HCT116 (cell line): ENCODE data around the gene MAFG. TPM values are rescaled to one million over a fixed set of nuclear protein-coding genes. Genes with fewer than 3 reads are reported as not detected.
A peak's percentile ranks its signal among the peaks of the same experiment; 100 is the strongest.

Source experiments
- ATAC-seq: fragments of 200-7000 bp; cut with Tn5 transposase; 2 replicates; pipeline ENCODE4 v1.9.1; 2020; ENCODE audit warnings: mild to moderate bottlenecking, moderate library complexity
- BruUV-seq: library from RNA; stranded (reverse); fragments of 400-500 nt; replicated peaks from 2 replicates; lab custom pipeline; 2021; lab: Mats Ljungman, UMichigan
- CTCF ChIA-PET: fragments of 300-600 bp; sonication (Branson Sonifier 250); formaldehyde crosslinking; loops from one replicate; lab custom pipeline; 2021; ENCODE audit warnings: antibody characterized with exemption; lab: Charles Lee
- POLR2A ChIA-PET: fragments of 300-600, 350-600 bp; sonication (Branson Sonifier 250); formaldehyde crosslinking; loops from one replicate; lab custom pipeline; 2021; ENCODE audit warnings: antibody characterized with exemption; lab: Charles Lee
- RAD21 ChIA-PET, 2 experiments: fragments of 300-600 bp; sonication (Branson Sonifier 250); formaldehyde crosslinking; loops; one replicate each; lab custom pipeline; 2023; ENCODE audit warnings: low total read pairs in 2 of 2; ENCODE audit not compliant: uncharacterized antibody in 2 of 2, unreplicated experiment in 2 of 2, low non-redundant PET in 1 of 2; lab: Charles Lee
- DNase-seq: peaks from one replicate; pipeline ENCODE4 v3.0.0-alpha.2; 2010; ENCODE audit warnings: low read depth, low spot score
- H2AFZ ChIP-seq: fragments of 200-600 bp; shearing (Covaris generic), sonication (generic); 2 replicates; pipeline ENCODE4 v1.6.1; 2017; ENCODE audit warnings: low read depth, mixed run types, mixed read lengths, antibody characterized with exemption, low read length; ENCODE audit not compliant: poor library complexity, severe bottlenecking
- H3K27ac ChIP-seq: 2 replicates; pipeline ENCODE4 v1.5.1; 2012; ENCODE audit warnings: low read depth, low read length
- H3K27me3 ChIP-seq: fragments of 200-600 bp; sonication (generic); 2 replicates; pipeline ENCODE4 v1.6.1; 2016; ENCODE audit warnings: mixed run types, low read length, mixed read lengths; ENCODE audit not compliant: insufficient read depth
- H3K36me3 ChIP-seq, 2 experiments: fragments of 200-500 bp in 1 of 2; fragments of 200-600 bp in 1 of 2; sonication (Bioruptor generic) in 1 of 2; sonication (generic) in 1 of 2; 2 replicates each; pipeline versions ENCODE4 v1.5.1 to v1.6.1; 2014 to 2016; ENCODE audit warnings: low read length in 2 of 2, inconsistent platforms in 1 of 2, mixed read lengths in 1 of 2, mixed run types in 1 of 2; ENCODE audit not compliant: insufficient read depth in 2 of 2, control insufficient read depth in 1 of 2
- H3K4me1 ChIP-seq, 2 experiments: fragments of 200-600 bp in 1 of 2; sonication (generic) in 1 of 2; 2 replicates each; pipeline versions ENCODE4 v1.5.1 to v1.6.1; 2012 to 2017; ENCODE audit warnings: low read length in 2 of 2, inconsistent platforms in 1 of 2, mild to moderate bottlenecking in 1 of 2, mixed read lengths in 1 of 2, mixed run types in 1 of 2, moderate library complexity in 1 of 2; ENCODE audit not compliant: insufficient read depth in 2 of 2, control insufficient read depth in 1 of 2
- H3K4me2 ChIP-seq: fragments of 200-600 bp; sonication (generic); 2 replicates; pipeline ENCODE4 v1.6.1; 2017; ENCODE audit warnings: mixed run types, low read length, mixed read lengths
- H3K4me3 ChIP-seq, 2 experiments: fragments of 200-600 bp in 1 of 2; sonication (generic) in 1 of 2; replicated peaks in 1 of 2; 2 replicates each; pipeline ENCODE4 v1.5.1; 2011 to 2016; ENCODE audit warnings: low read length in 2 of 2, control low read depth in 1 of 2, low read depth in 1 of 2, mild to moderate bottlenecking in 1 of 2, mixed read lengths in 1 of 2, mixed run types in 1 of 2
- H3K79me2 ChIP-seq: fragments of 200-600 bp; sonication (generic); 2 replicates; pipeline ENCODE4 v1.6.1; 2017; ENCODE audit warnings: mild to moderate bottlenecking, mixed run types, low read length, moderate library complexity, mixed read lengths; ENCODE audit not compliant: insufficient read depth
- H3K9ac ChIP-seq: fragments of 200-600 bp; sonication (generic); 2 replicates; pipeline ENCODE4 v1.6.1; 2016; ENCODE audit warnings: low read length, mixed read lengths
- H3K9me2 ChIP-seq: fragments of 200-600 bp; sonication (generic), shearing (Covaris generic); 2 replicates; pipeline ENCODE4 v1.6.1; 2017; ENCODE audit warnings: mixed run types, mild to moderate bottlenecking, moderate library complexity; ENCODE audit not compliant: insufficient read depth
- H3K9me3 ChIP-seq, 2 experiments: fragments of 200-500 bp in 1 of 2; fragments of 200-600 bp in 1 of 2; sonication (Bioruptor generic) in 1 of 2; sonication (generic) in 1 of 2; 2 replicates each; pipeline ENCODE4 v1.6.1; 2014 to 2017; ENCODE audit warnings: low read length in 2 of 2, mixed read lengths in 2 of 2, inconsistent platforms in 1 of 2, low read depth in 1 of 2, mild to moderate bottlenecking in 1 of 2, mixed run types in 1 of 2, moderate library complexity in 1 of 2; ENCODE audit not compliant: control insufficient read depth in 1 of 2, insufficient read depth in 1 of 2
- H4K20me1 ChIP-seq: fragments of 200-600 bp; sonication (generic), shearing (Covaris generic); 2 replicates; pipeline ENCODE4 v1.6.1; 2017; ENCODE audit warnings: mixed run types, mild to moderate bottlenecking, moderate library complexity; ENCODE audit not compliant: insufficient read depth
- ATF3 ChIP-seq: IDR thresholded peaks from 2 replicates; pipeline ENCODE4 v1.6.1; 2012
- CBX3 ChIP-seq: IDR thresholded peaks from 2 replicates; pipeline ENCODE4 v1.6.1; 2012; ENCODE audit warnings: low read depth
- CEBPB ChIP-seq: IDR thresholded peaks from 2 replicates; pipeline ENCODE4 v1.6.1; 2012; ENCODE audit warnings: low read depth
- CTCF ChIP-seq, 3 experiments: fragments of 200-600 bp in 1 of 3; sonication (generic) in 1 of 3; IDR thresholded peaks in 2 of 3; conservative IDR thresholded peaks in 1 of 3; 2 replicates each; pipeline ENCODE4 v1.5.1; 2012 to 2017; ENCODE audit warnings: low read depth in 2 of 3, low read length in 2 of 3, antibody characterized with exemption in 1 of 3, borderline replicate concordance in 1 of 3, control low read depth in 1 of 3, mild to moderate bottlenecking in 1 of 3, mixed read lengths in 1 of 3, mixed run types in 1 of 3, moderate library complexity in 1 of 3; ENCODE audit not compliant: insufficient read depth in 1 of 3
- ELF1 ChIP-seq: IDR thresholded peaks from 2 replicates; pipeline ENCODE4 v1.6.1; 2012; ENCODE audit warnings: low read depth, borderline replicate concordance
- EZH2 ChIP-seq: fragments of 200-600 bp; sonication (generic); IDR thresholded peaks from 2 replicates; pipeline ENCODE4 v1.6.1; 2017; ENCODE audit warnings: antibody characterized with exemption, mixed run types
- EZH2phosphoT487 ChIP-seq: fragments of 200-600 bp; IDR thresholded peaks from 2 replicates; pipeline ENCODE4 v1.6.1; 2018; ENCODE audit warnings: antibody characterized with exemption, borderline replicate concordance
- FOSL1 ChIP-seq: IDR thresholded peaks from 2 replicates; pipeline ENCODE4 v1.6.1; 2012; ENCODE audit warnings: low read depth
- MAX ChIP-seq: IDR thresholded peaks from 2 replicates; pipeline ENCODE4 v1.6.1; 2012
- POLR2A ChIP-seq: IDR thresholded peaks from 2 replicates; pipeline ENCODE4 v1.7.0; 2011; ENCODE audit warnings: borderline replicate concordance; ENCODE audit not compliant: insufficient read depth, insufficient read length; ENCODE audit errors: extremely low read depth
- POLR2AphosphoS5 ChIP-seq: IDR thresholded peaks from 2 replicates; pipeline ENCODE4 v1.6.1; 2011; ENCODE audit warnings: mild to moderate bottlenecking, low read depth, low read length, moderate library complexity
- RAD21 ChIP-seq: IDR thresholded peaks from 2 replicates; pipeline ENCODE4 v1.6.1; 2012; ENCODE audit warnings: low read depth, mild to moderate bottlenecking
- REST ChIP-seq: IDR thresholded peaks from 2 replicates; pipeline ENCODE4 v1.6.1; 2012; ENCODE audit warnings: low read depth
- SIN3A ChIP-seq: IDR thresholded peaks from 2 replicates; pipeline ENCODE4 v1.6.1; 2012; ENCODE audit warnings: low read depth
- SP1 ChIP-seq: IDR thresholded peaks from 2 replicates; pipeline ENCODE4 v1.6.1; 2012; ENCODE audit warnings: low read depth
- YY1 ChIP-seq: IDR thresholded peaks from 2 replicates; pipeline ENCODE4 v1.6.1; 2011; ENCODE audit warnings: low read length, low read depth, moderate library complexity, mild to moderate bottlenecking; ENCODE audit not compliant: insufficient replicate concordance; ENCODE audit errors: extremely low read depth
- ZBTB33 ChIP-seq: IDR thresholded peaks from 2 replicates; pipeline ENCODE4 v1.6.1; 2011; ENCODE audit warnings: mild to moderate bottlenecking, low read length, moderate library complexity; ENCODE audit not compliant: insufficient replicate concordance; ENCODE audit errors: extremely low read depth
- ZFX ChIP-seq: fragments of 450-650 bp; IDR thresholded peaks from 2 replicates; pipeline ENCODE4 v1.6.1; 2017
- ZNF274 ChIP-seq: fragments of 200-500 bp; sonication (Bioruptor generic); IDR thresholded peaks from 2 replicates; pipeline ENCODE4 v1.6.1; 2014; ENCODE audit warnings: mild to moderate bottlenecking, low read depth, low read length, inconsistent platforms
- intact Hi-C: fragments of 100-400 bp; cut with micrococcal nuclease; formaldehyde crosslinking; loops from 2 replicates; pipeline ENCODE4 v1.10.0; 2022
- total RNA-seq: library from RNA; stranded (reverse); gene quantifications from one replicate; pipeline ENCODE4 v1.2.1, GENCODE V29; 2021; ENCODE audit not compliant: unreplicated experiment

The MAFG gene
- total RNA-seq, 1 experiment from 2014 or later, result 46.8 TPM

GRCh38 chr17:81913394-81914102 lies 14.0 kb downstream of the MAFG start:
- Histone ChIP-seq H3K9ac (no peak overlapping the region), H3K4me3 (no peak overlapping the region), H3K4me2 (peak overlapping the region; percentile 66), H4K20me1 (no peaks in the 10 kb centered on the region), H3K27me3 (no peaks in the 10 kb centered on the region), H3K36me3 (peaks cover 21 to 34% of the 10 kb centered on the region in 2 experiments), H2AFZ (no peak overlapping the region), H3K9me3 (no peaks in the 10 kb centered on the region), H3K79me2 (peaks cover 45% of the 10 kb centered on the region), H3K27ac (peak overlapping the region; percentile 60), H3K4me1 (peaks cover 43 to 60% of the 10 kb centered on the region in 2 experiments), H3K9me2 (no peaks in the 10 kb centered on the region)
- RAD21 ChIA-PET, result interaction anchor here in 1 of 2 experiments (1.3 kb wide), 1 partner anchor 13 kb away, joined by 3 read pairs; no protein-coding TSS in a partner anchor
- CTCF ChIA-PET, result interaction anchor here (0.9 to 1.8 kb wide), 2 partner anchors 10 to 108 kb away, joined by 4 to 9 read pairs; partner anchors contain the start of genes CENPX and LRRC45
- POLR2A ChIA-PET, result interaction anchor here (1.1 to 1.3 kb wide), 2 partner anchors 13 to 16 kb away, joined by 3 read pairs; no protein-coding TSS in a partner anchor
- DNase-seq, result no peak
- BruUV-seq, result no TSS peak
- intact Hi-C loops, result loop anchor here (5.0 kb wide), 1 partner anchor 109 kb away; the partner anchor contains the start of genes CENPX and LRRC45
- ATAC-seq, result no peak
- no peak for TF ChIP-seq REST
- TF ChIP-seq CBX3, result no peak
- no peak for TF ChIP-seq ATF3
- TF ChIP-seq POLR2AphosphoS5, result no peak
- TF ChIP-seq CEBPB, result no peak
- no peak for TF ChIP-seq CTCF (IDR thresholded peaks at IDR 0.05 in 2 of 3, conservative IDR thresholded peaks at IDR 0.05 in 1 of 3; ENCODE audit: borderline replicate concordance in 1 of 3, insufficient read depth in 1 of 3, low read depth in 2 of 3, low read length in 2 of 3)
- no peak for TF ChIP-seq ELF1
- no peak for TF ChIP-seq SP1
- no peak for TF ChIP-seq SIN3A
- TF ChIP-seq EZH2, result no peak
- no peak for TF ChIP-seq MAX
- no peak for TF ChIP-seq POLR2A
- no peak for TF ChIP-seq EZH2phosphoT487
- no peak for TF ChIP-seq FOSL1
- no peak for TF ChIP-seq RAD21
- TF ChIP-seq ZBTB33, result no peak
- no peak for TF ChIP-seq YY1
- no peak for TF ChIP-seq ZNF274
- TF ChIP-seq ZFX, result no peak
